HCT116 (cell line): ENCODE measurements around the gene CMTM2. TPM values are rescaled to one million over a fixed set of nuclear protein-coding genes. Genes with fewer than 3 reads are reported as not detected.

Source experiments
- ATAC-seq: fragments of 200-7000 bp; cut with Tn5 transposase; 2 replicates; pipeline ENCODE4 v1.9.1; 2020; ENCODE audit warnings: mild to moderate bottlenecking, moderate library complexity
- BruUV-seq: library from RNA; stranded (reverse); fragments of 400-500 nt; replicated peaks from 2 replicates; lab custom pipeline; 2021; lab: Mats Ljungman, UMichigan
- CTCF ChIA-PET: fragments of 300-600 bp; sonication (Branson Sonifier 250); formaldehyde crosslinking; loops from one replicate; lab custom pipeline; 2021; ENCODE audit warnings: antibody characterized with exemption; lab: Charles Lee
- POLR2A ChIA-PET: fragments of 300-600, 350-600 bp; sonication (Branson Sonifier 250); formaldehyde crosslinking; loops from one replicate; lab custom pipeline; 2021; ENCODE audit warnings: antibody characterized with exemption; lab: Charles Lee
- RAD21 ChIA-PET, 2 experiments: fragments of 300-600 bp; sonication (Branson Sonifier 250); formaldehyde crosslinking; loops; one replicate each; lab custom pipeline; 2023; ENCODE audit warnings: low total read pairs in 2 of 2; ENCODE audit not compliant: uncharacterized antibody in 2 of 2, unreplicated experiment in 2 of 2, low non-redundant PET in 1 of 2; lab: Charles Lee
- DNase-seq: peaks from one replicate; pipeline ENCODE4 v3.0.0-alpha.2; 2010; ENCODE audit warnings: low read depth, low spot score
- H2AFZ ChIP-seq: fragments of 200-600 bp; shearing (Covaris generic), sonication (generic); 2 replicates; pipeline ENCODE4 v1.6.1; 2017; ENCODE audit warnings: low read depth, mixed run types, mixed read lengths, antibody characterized with exemption, low read length; ENCODE audit not compliant: poor library complexity, severe bottlenecking
- H3K27ac ChIP-seq: 2 replicates; pipeline ENCODE4 v1.5.1; 2012; ENCODE audit warnings: low read depth, low read length
- H3K27me3 ChIP-seq: fragments of 200-600 bp; sonication (generic); 2 replicates; pipeline ENCODE4 v1.6.1; 2016; ENCODE audit warnings: mixed run types, low read length, mixed read lengths; ENCODE audit not compliant: insufficient read depth
- H3K36me3 ChIP-seq, 2 experiments: fragments of 200-500 bp in 1 of 2; fragments of 200-600 bp in 1 of 2; sonication (Bioruptor generic) in 1 of 2; sonication (generic) in 1 of 2; 2 replicates each; pipeline versions ENCODE4 v1.5.1 to v1.6.1; 2014 to 2016; ENCODE audit warnings: low read length in 2 of 2, inconsistent platforms in 1 of 2, mixed read lengths in 1 of 2, mixed run types in 1 of 2; ENCODE audit not compliant: insufficient read depth in 2 of 2, control insufficient read depth in 1 of 2
- H3K4me1 ChIP-seq, 2 experiments: fragments of 200-600 bp in 1 of 2; sonication (generic) in 1 of 2; 2 replicates each; pipeline versions ENCODE4 v1.5.1 to v1.6.1; 2012 to 2017; ENCODE audit warnings: low read length in 2 of 2, inconsistent platforms in 1 of 2, mild to moderate bottlenecking in 1 of 2, mixed read lengths in 1 of 2, mixed run types in 1 of 2, moderate library complexity in 1 of 2; ENCODE audit not compliant: insufficient read depth in 2 of 2, control insufficient read depth in 1 of 2
- H3K4me2 ChIP-seq: fragments of 200-600 bp; sonication (generic); 2 replicates; pipeline ENCODE4 v1.6.1; 2017; ENCODE audit warnings: mixed run types, low read length, mixed read lengths
- H3K4me3 ChIP-seq, 2 experiments: fragments of 200-600 bp in 1 of 2; sonication (generic) in 1 of 2; replicated peaks in 1 of 2; 2 replicates each; pipeline ENCODE4 v1.5.1; 2011 to 2016; ENCODE audit warnings: low read length in 2 of 2, control low read depth in 1 of 2, low read depth in 1 of 2, mild to moderate bottlenecking in 1 of 2, mixed read lengths in 1 of 2, mixed run types in 1 of 2
- H3K79me2 ChIP-seq: fragments of 200-600 bp; sonication (generic); 2 replicates; pipeline ENCODE4 v1.6.1; 2017; ENCODE audit warnings: mild to moderate bottlenecking, mixed run types, low read length, moderate library complexity, mixed read lengths; ENCODE audit not compliant: insufficient read depth
- H3K9ac ChIP-seq: fragments of 200-600 bp; sonication (generic); 2 replicates; pipeline ENCODE4 v1.6.1; 2016; ENCODE audit warnings: low read length, mixed read lengths
- H3K9me2 ChIP-seq: fragments of 200-600 bp; sonication (generic), shearing (Covaris generic); 2 replicates; pipeline ENCODE4 v1.6.1; 2017; ENCODE audit warnings: mixed run types, mild to moderate bottlenecking, moderate library complexity; ENCODE audit not compliant: insufficient read depth
- H3K9me3 ChIP-seq, 2 experiments: fragments of 200-500 bp in 1 of 2; fragments of 200-600 bp in 1 of 2; sonication (Bioruptor generic) in 1 of 2; sonication (generic) in 1 of 2; 2 replicates each; pipeline ENCODE4 v1.6.1; 2014 to 2017; ENCODE audit warnings: low read length in 2 of 2, mixed read lengths in 2 of 2, inconsistent platforms in 1 of 2, low read depth in 1 of 2, mild to moderate bottlenecking in 1 of 2, mixed run types in 1 of 2, moderate library complexity in 1 of 2; ENCODE audit not compliant: control insufficient read depth in 1 of 2, insufficient read depth in 1 of 2
- H4K20me1 ChIP-seq: fragments of 200-600 bp; sonication (generic), shearing (Covaris generic); 2 replicates; pipeline ENCODE4 v1.6.1; 2017; ENCODE audit warnings: mixed run types, mild to moderate bottlenecking, moderate library complexity; ENCODE audit not compliant: insufficient read depth
- CTCF ChIP-seq, 3 experiments: fragments of 200-600 bp in 1 of 3; sonication (generic) in 1 of 3; IDR thresholded peaks in 2 of 3; conservative IDR thresholded peaks in 1 of 3; 2 replicates each; pipeline ENCODE4 v1.5.1; 2012 to 2017; ENCODE audit warnings: low read depth in 2 of 3, low read length in 2 of 3, antibody characterized with exemption in 1 of 3, borderline replicate concordance in 1 of 3, control low read depth in 1 of 3, mild to moderate bottlenecking in 1 of 3, mixed read lengths in 1 of 3, mixed run types in 1 of 3, moderate library complexity in 1 of 3; ENCODE audit not compliant: insufficient read depth in 1 of 3
- EGR1 ChIP-seq: IDR thresholded peaks from 2 replicates; pipeline ENCODE4 v1.6.1; 2012; ENCODE audit warnings: low read depth
- EZH2 ChIP-seq: fragments of 200-600 bp; sonication (generic); IDR thresholded peaks from 2 replicates; pipeline ENCODE4 v1.6.1; 2017; ENCODE audit warnings: antibody characterized with exemption, mixed run types
- JUND ChIP-seq: IDR thresholded peaks from 2 replicates; pipeline ENCODE4 v1.6.1; 2012
- POLR2A ChIP-seq: IDR thresholded peaks from 2 replicates; pipeline ENCODE4 v1.7.0; 2011; ENCODE audit warnings: borderline replicate concordance; ENCODE audit not compliant: insufficient read depth, insufficient read length; ENCODE audit errors: extremely low read depth
- POLR2AphosphoS5 ChIP-seq: IDR thresholded peaks from 2 replicates; pipeline ENCODE4 v1.6.1; 2011; ENCODE audit warnings: mild to moderate bottlenecking, low read depth, low read length, moderate library complexity
- SP1 ChIP-seq: IDR thresholded peaks from 2 replicates; pipeline ENCODE4 v1.6.1; 2012; ENCODE audit warnings: low read depth
- ZBTB33 ChIP-seq: IDR thresholded peaks from 2 replicates; pipeline ENCODE4 v1.6.1; 2011; ENCODE audit warnings: mild to moderate bottlenecking, low read length, moderate library complexity; ENCODE audit not compliant: insufficient replicate concordance; ENCODE audit errors: extremely low read depth
- ZNF274 ChIP-seq: fragments of 200-500 bp; sonication (Bioruptor generic); IDR thresholded peaks from 2 replicates; pipeline ENCODE4 v1.6.1; 2014; ENCODE audit warnings: mild to moderate bottlenecking, low read depth, low read length, inconsistent platforms
- intact Hi-C: fragments of 100-400 bp; cut with micrococcal nuclease; formaldehyde crosslinking; loops from 2 replicates; pipeline ENCODE4 v1.10.0; 2022
- total RNA-seq: library from RNA; stranded (reverse); gene quantifications from one replicate; pipeline ENCODE4 v1.2.1, GENCODE V29; 2021; ENCODE audit not compliant: unreplicated experiment

The CMTM2 gene
- total RNA-seq, 1 experiment from 2014 or later = 0.42 TPM

- TF ChIP-seq CTCF (IDR thresholded peaks at IDR 0.05 in 2 of 3, conservative IDR thresholded peaks at IDR 0.05 in 1 of 3; ENCODE audit: borderline replicate concordance in 1 of 3, insufficient read depth in 1 of 3, low read depth in 2 of 3, low read length in 2 of 3) = no peak
- TF ChIP-seq SP1 = no peak
- no peak for TF ChIP-seq ZNF274
Measured at GRCh38 chr16:66553223-66553622, 26.0 kb upstream of the CMTM2 start (continued).

GRCh38 chr16:66554021-66554420 lies 25.2 kb upstream of the CMTM2 start:
- H3K4me1 ChIP-seq = peaks cover 23 to 39% of the 10 kb centered on the region in 2 experiments
- TF ChIP-seq POLR2AphosphoS5 = no peak
- TF ChIP-seq CTCF (IDR thresholded peaks at IDR 0.05 in 2 of 3, conservative IDR thresholded peaks at IDR 0.05 in 1 of 3; ENCODE audit: borderline replicate concordance in 1 of 3, insufficient read depth in 1 of 3, low read depth in 2 of 3, low read length in 2 of 3) = no peak
- TF ChIP-seq EZH2 = no peak
- no peak for TF ChIP-seq ZNF274
- TF ChIP-seq POLR2A = no peak
- no peak for TF ChIP-seq EGR1
- TF ChIP-seq SP1 = no peak
- TF ChIP-seq JUND = no peak
- no peak for TF ChIP-seq ZBTB33
- TF ChIP-seq, all 23 proteins: peak for 0
- CTCF ChIA-PET = no interaction called here
- H3K79me2 ChIP-seq = peaks cover 26% of the 10 kb centered on the region; the same call in 1 of the 2 replicates
- RAD21 ChIA-PET = no interaction called here
- ATAC-seq (no peak), DNase-seq (no peak)
- H3K9ac ChIP-seq = no peak overlapping the region
- POLR2A ChIA-PET = no interaction called here
- no peak overlapping the region for H3K4me2 ChIP-seq
- no peaks in the 10 kb centered on the region for H3K9me3 ChIP-seq
- H3K9me2 ChIP-seq = no peaks in the 10 kb centered on the region
- no peak overlapping the region for H3K4me3 ChIP-seq
- intact Hi-C loops = no loop called here
- BruUV-seq = no TSS peak
- no peaks in the 10 kb centered on the region for H4K20me1 ChIP-seq
- H3K36me3 ChIP-seq = peaks cover 2 to 8% of the 10 kb centered on the region in 2 experiments; a peak in 1 of 4 replicates
- no peaks in the 10 kb centered on the region for H3K27me3 ChIP-seq
- H3K27ac ChIP-seq = no peak overlapping the region
- H2AFZ ChIP-seq = no peak overlapping the region
